Activated CD8-positive, alpha-beta memory T cell treated with anti-CD3 and anti-CD28 coated beads, Interleukin-2, amount 50 U/mL, for 1 hour (primary cell): ENCODE data around the gene MRPL48.
"Not testable (repeated sequence)": the region's sequence is repeated elsewhere in the genome, so short reads cannot be mapped to it uniquely, and the experiment has no call there.

Source experiments
- DNase-seq: peaks from one replicate; pipeline ENCODE4 v3.0.0-alpha.2; 2020; ENCODE audit errors: extremely low read depth

MRPL48 gene

GRCh38 chr11:73779084-73779902 lies 8.4 kb upstream of the MRPL48 start:
- peak; percentile 95 for DNase-seq

- DNase-seq: no peak
Measured at GRCh38 chr11:73781303-73781702, 6.4 kb upstream of the MRPL48 start.

- no peak for DNase-seq
Measured at GRCh38 chr11:73783483-73784020, 4.1 kb upstream of the MRPL48 start.

- no peak for DNase-seq
Measured at GRCh38 chr11:73784080-73784634, 3.5 kb upstream of the MRPL48 start.

GRCh38 chr11:73784734-73785133 lies 2.9 kb upstream of the MRPL48 start:
- DNase-seq: no peak

- DNase-seq: not testable (repeated sequence)
Measured at GRCh38 chr11:73785467-73785866, 2.2 kb upstream of the MRPL48 start.

GRCh38 chr11:73787051-73787642 lies 527 bp upstream of the MRPL48 start:
- no peak for DNase-seq

- no peak for DNase-seq
Measured at GRCh38 chr11:73789279-73789670, 1.6 kb downstream of the MRPL48 start.

GRCh38 chr11:73792584-73792983 lies 4.9 kb downstream of the MRPL48 start:
- DNase-seq: no peak

- no peak for DNase-seq
Measured at GRCh38 chr11:73795925-73796632, 8.4 kb downstream of the MRPL48 start.

- DNase-seq: no peak
Measured at GRCh38 chr11:73797457-73797856, 9.8 kb downstream of the MRPL48 start.

- no peak for DNase-seq
Measured at GRCh38 chr11:73800276-73800806, 12.7 kb downstream of the MRPL48 start.

- DNase-seq: no peak
Measured at GRCh38 chr11:73801136-73801535, 13.5 kb downstream of the MRPL48 start.

- no peak for DNase-seq
Measured at GRCh38 chr11:73804712-73805111, 17.0 kb downstream of the MRPL48 start.

- DNase-seq: no peak
Measured at GRCh38 chr11:73808052-73808451, 20.4 kb downstream of the MRPL48 start.

- no peak for DNase-seq
Measured at GRCh38 chr11:73810637-73811036, 23.0 kb downstream of the MRPL48 start.

- DNase-seq: no peak
Measured at GRCh38 chr11:73812234-73812633, 24.6 kb downstream of the MRPL48 start.

- no peak for DNase-seq
Measured at GRCh38 chr11:73814812-73815211, 27.1 kb downstream of the MRPL48 start.

GRCh38 chr11:73818846-73819245 lies 31.2 kb downstream of the MRPL48 start:
- DNase-seq: no peak

GRCh38 chr11:73830261-73830660 lies 42.6 kb downstream of the MRPL48 start:
- DNase-seq: no peak

- DNase-seq: no peak
Measured at GRCh38 chr11:73833067-73833466, 45.4 kb downstream of the MRPL48 start.
